NCI-H1417 treated with DMSO at 0.1 percent for 48 hours (cell line): Measurements from ENCODE around the gene LDLRAD4.

Source experiments
- DNase-seq: peaks from one replicate; lab custom pipeline; 2025; lab: John Stamatoyannopoulos, UW

Gene LDLRAD4

DNA sequence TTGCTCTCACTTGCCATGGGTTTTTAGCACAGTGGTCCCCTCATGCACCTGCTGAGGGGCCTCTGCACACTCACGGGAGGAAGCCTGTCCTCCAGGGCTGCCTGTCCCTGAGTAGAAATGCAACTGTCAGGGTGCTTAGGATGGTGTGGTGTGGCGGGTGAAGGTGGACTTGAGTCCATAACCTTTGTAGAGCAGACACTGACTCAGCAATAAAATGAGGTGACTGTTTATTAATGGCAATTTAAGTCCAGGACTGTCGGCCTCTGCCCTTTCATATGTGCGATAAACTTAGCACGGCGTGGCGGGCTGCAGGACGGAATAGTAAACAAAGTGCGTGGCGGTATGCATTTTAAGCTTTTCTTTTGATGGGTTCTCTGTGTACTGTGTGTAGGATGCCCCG lies 188.2 kb downstream of the LDLRAD4 start:
- no peak for DNase-seq

DNA sequence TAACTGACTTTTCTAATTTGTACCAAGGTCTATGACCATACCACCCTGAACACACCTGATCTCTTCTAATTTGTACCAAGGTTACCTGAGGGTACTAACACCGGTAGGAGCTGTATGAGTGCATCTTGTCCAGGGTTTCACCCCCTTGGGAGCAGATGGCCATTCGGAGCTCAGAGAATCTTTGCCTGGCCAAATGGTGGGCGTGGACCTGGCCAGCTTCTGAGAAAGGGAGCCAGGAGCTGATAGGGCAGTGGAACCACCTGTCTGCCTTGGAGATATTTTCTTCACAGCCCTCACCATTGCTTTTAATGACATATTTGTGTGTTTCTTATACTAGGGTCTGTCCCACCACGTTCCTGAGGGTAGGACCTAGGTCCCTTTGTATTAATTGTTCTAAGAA lies 188.9 kb downstream of the LDLRAD4 start:
- DNase-seq, result no peak

DNA sequence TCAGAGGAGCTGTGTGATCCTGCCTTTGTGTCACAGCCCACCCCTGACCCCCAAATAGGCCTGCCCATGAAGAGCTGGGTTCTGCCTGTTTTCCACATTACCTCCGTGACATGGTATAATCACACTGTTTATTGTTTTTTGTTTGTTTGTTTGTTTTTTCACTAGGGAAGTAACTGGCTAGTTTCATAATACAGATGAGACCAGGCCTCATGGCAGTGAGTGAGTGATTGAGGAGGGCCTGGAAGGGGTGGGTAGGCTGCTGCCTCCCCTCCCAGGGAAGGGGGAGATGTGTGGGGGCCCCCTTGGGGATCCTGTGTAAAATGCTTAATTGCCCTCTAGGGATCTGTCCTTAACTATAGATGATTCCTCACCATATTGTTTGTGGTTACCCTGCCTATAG lies 190.5 kb downstream of the LDLRAD4 start:
- DNase-seq, result no peak

DNA sequence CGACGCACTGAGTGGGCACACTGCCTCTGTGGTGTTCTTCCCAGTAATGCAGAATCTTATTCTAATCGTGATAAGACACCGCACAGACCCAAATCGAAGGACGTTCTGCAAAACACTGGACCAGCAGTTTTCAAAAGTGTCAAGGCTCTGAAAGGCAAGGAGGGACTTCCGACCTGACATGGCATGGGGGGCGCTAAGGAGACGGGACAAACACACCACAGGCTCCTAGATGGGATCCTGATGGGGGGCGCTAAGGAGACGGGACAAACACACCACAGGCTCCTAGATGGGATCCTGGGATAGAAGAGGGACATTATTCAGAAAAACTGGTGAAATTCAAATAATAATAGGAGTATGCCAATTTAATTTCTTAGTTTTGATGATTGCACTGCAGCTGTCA lies 191.4 kb downstream of the LDLRAD4 start:
- DNase-seq, result no peak

DNA sequence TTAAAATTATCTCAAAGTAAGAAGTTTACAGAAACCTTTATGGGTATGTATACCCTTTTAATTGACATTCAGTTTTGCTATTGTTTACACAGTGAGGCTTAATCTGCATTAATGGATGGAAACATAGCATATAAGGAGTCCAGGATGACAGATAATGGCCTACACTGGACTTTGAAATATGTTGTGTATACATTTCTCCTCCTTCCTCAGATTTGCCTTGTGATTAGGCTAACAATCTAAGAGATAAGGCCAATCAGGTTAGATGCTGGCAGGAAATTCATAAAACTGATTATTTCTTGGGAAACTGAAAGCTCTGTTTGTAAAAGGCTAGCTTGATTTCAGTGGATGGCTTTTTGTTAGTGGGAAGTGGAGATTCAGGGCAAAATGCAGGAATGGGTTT lies 191.9 kb downstream of the LDLRAD4 start:
- no peak for DNase-seq

DNA sequence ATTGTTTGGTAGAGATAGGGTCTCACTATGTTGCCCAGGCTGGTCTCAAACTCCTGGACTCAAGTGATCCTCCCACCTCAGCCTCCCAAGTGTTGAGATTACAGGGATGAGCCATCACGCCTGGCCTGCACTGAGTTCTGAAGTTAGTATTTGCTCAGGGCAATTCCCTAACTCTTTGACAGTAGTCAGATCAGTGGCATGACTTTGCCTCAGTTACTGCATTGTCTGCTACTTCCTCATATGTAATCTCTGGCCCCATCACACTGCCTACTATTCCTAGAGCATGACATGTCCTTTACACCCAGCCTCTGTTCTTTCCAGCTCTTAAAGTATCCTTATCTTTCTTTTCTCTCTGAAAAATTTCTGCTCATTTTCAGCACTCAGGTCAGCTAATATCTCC lies 193.5 kb downstream of the LDLRAD4 start:
- DNase-seq, result no peak

DNA sequence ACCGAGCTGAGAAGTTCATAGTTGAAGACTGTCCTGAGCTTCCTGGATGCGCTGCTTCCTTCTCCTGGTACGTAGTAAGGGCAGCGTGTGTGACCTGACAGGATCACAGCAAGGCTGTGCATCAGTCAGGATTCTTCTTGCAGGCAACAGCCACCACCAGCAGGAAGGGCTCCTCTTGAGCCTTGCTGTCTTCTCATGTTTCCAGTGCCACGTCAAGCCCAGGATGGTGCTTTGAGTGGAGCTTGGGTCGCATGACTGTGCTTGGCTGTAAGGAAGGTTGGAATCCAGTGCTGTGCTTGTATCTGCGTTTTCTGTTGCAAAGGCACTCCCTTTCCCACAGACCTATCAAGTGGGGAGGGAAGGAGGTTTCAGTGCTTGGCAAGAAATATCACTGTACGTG lies 194.3 kb downstream of the LDLRAD4 start:
- DNase-seq, result no peak

DNA sequence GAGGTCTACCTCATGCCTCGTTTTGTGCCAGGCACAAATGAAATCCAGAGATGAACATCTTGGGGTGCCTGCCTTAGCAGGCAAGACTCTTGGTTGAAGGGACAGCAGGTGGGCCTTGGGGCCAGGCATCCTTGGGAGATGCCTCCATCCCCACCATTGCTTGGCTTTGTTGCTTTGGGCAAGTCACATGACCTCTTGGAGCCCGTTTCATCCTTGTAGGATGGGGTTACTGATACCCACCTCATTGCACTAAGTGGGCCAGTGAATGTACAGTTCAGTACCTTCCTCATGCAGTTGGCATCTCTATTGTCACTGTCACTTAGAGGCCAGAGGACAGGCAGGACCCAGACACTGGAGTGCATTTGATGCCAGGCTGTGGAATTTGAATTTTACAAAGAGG lies 195.5 kb downstream of the LDLRAD4 start:
- no peak for DNase-seq

DNA sequence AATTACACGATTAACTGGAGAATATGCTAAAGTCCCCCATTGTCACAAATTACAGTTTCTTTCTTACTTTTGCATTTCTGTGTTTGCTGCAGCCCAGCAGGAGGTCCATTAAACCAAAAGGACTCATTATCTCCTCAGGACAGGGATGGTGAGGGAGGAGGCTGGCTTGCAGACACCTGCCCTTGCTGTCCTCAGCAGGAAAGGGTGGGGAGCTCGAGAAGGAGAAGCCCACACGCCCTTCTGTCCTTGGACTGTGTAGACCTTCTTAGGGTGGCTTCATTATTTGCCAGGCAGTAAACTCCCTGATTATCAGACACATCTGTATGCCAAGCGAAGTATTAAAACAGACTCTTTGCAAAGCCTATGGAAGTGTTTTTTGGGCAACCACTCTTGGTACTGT lies 196.0 kb downstream of the LDLRAD4 start:
- no peak for DNase-seq

DNA sequence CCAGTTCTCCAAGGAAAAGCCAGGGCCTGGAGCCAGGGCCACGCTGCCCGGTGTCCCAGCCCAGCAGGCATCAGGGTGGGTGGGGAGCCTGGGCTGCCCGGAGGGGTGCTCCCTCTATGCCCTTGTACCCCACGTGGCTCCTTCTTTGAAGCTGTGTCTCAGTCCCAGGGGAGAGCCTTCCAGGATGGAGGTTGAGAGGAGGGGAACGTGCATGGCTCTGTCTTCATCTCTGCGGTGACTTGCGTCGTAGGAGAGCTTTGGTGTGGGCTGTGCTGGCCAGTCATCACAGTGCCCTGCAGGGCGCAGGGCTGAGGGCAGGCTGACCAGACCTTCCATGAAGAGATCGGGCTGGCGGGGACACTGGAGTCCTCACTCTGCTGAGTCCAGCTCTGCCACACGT lies 197.2 kb downstream of the LDLRAD4 start:
- no peak for DNase-seq

DNA sequence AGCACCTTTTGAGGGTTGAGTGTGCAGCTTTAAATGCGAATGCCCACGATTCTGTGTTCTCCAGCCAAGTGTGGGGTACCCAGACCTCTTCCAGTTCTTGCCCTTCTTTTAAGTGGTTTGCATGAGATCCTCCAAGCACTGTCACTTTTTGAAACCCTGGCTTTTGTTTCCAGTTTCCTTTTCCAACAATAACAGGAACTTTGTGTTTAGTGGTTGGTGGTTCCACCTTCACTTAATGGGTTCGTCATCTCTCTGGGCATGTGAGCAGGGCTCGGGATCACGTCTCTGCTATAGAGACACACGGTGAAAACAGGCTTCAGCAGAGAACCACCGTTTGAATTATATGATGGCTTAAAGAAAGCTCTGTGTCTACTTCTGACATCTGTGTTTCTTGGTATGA lies 197.6 kb downstream of the LDLRAD4 start:
- DNase-seq, result no peak

DNA sequence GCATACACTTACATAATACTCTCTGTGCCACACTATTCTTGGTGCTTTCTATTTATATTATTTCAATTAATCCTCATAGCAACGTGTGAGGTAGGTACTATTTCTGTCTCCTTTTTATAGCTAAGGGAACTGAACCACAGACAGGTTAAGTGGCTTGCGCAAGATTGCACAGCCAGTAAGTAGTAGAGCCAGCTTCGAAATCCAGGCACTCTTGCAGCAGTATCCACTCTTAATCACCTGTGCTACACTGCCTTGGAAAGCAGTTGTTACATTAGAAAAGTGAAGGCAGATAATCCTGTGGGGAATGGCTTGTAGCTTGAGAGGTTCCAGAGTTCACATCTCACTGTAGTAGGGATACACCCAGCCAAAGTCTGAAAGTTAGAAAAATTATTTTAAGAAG lies 198.3 kb downstream of the LDLRAD4 start:
- DNase-seq, result no peak

DNA sequence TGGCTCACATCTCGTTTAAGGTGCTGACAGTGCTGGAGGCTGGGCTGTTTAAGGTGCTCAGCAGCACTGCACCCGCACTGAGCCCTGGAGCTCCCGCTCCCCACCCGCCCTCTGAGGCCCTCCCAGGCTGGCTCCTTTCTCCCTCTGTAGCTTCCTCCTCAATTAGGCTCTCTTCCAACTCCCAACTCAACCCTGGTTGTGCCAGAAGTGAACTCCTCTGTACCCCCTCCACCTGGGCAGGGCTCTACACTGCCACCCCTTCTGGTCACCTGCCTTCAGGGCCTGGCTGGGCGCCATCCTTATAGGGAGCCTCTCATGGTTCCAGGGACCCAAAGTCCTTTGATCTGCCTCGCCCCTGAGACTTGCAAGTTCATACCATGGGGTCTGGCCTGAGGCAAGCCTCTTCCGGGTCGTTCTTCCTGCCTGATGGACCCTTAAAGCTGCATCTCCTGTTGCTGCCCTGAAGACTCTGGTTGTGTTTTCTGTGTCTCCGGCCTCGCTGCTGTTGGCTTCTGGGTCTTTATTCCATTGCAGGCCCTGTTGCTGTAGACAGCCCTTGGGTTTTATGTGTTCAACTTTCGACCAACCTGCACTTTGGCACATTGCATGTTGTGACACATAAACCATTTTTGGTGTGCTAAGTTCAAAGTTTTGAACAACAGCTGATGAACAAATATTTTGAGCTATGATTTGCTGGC lies 199.6 kb downstream of the LDLRAD4 start:
- no peak for DNase-seq

DNA sequence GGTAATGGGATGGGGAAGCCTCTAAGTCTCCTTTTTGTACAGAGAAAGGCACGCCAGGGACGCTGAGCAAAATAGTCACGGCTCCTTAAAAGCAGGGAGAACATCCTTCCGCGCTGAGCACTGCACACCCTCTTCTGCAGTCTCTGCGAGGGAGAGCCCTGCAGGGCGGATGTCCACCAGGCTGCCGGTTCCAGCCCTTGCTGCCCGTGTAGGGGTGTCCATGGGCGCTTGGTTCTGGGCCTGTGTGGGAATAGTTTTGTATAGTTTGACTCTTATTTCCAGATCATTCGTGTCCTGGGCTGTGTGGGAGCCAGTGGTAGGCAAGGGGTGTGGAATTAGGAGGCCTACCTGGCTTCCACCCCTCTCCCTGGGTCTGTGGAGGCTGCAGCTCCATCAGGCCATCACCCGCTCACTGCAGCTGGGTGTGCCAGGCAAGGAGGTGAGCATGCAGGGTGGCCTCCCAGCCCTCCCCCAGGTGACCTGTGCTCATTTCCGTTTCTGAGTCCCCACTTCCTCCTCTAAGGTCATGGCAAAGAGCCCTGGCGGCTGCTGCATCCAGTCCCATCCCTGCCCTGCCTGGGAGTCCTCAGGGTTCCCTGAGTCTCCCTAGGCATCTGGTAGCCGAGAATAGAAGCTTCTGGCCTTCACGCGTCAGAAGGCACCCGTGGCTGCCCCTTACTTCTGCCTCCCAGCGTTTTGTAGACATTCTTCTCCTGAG lies 202.6 kb downstream of the LDLRAD4 start:
- DNase-seq, result no peak

DNA sequence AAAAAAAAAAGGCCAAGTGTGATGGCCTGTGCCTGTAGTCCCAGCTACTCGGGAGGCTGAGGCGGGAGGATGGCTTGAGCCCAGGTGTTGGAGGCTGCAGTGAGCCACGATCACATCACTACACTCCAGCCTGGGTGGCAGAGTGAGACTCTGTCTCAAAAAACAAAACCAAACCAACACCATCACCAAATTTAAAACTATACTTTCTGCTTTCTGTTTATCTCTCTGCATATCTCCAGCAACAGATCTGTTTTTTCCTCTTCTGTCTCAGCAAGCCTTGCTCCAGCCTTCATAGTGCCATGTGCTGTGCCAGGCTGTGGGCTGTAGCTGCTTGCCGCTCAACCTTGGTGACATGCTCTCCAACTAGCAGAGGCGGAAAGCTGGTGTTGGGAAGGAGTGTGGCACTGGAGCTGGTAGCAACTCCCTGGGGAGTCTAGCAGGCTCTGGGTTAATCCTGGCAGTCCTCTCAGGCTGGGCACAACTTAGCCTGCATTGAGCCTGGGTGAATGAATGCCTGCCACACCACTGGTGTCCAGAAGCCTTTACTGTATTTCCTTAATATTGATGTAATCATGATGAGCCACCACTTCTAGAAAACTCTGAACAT lies 204.1 kb downstream of the LDLRAD4 start:
- no peak for DNase-seq

DNA sequence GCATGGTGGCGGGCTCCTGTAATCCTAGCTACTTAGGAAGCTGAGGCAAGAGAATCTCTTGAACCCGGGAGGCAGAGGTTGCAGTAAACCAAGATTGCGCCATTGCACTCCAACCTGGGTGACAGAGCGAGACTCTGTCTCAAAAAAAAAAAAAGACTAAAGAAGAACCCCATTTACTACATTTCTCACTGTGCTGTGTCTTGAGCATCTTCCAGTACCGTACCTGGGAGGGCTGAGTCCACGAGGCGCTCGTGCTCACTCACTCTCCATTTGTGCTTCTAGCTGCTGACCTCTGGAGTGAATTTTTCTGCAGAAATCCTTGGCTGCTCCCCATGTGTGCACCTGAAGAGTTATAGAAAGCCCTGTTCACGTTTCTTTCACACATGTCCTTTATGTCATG lies 204.8 kb downstream of the LDLRAD4 start:
- DNase-seq, result no peak

DNA sequence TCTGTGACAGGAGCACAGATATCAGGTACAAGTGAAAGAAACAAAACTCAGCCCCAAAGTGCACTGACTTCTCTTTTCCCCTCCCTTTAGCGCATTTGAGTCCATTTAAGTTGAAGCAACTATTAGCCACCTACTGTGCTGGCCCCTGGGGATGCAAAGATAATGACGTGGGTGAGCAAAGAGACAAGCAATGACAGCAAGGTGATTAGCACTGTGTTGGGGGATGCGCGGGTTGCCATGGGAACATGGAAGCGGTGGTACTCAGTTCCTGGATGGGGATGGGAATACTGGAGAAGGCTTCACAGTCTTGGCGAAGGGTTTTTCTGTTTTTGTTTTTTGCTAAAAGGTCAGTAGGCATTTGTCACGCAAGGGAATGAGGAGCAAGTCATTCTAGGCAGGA lies 205.8 kb downstream of the LDLRAD4 start:
- no peak for DNase-seq

DNA sequence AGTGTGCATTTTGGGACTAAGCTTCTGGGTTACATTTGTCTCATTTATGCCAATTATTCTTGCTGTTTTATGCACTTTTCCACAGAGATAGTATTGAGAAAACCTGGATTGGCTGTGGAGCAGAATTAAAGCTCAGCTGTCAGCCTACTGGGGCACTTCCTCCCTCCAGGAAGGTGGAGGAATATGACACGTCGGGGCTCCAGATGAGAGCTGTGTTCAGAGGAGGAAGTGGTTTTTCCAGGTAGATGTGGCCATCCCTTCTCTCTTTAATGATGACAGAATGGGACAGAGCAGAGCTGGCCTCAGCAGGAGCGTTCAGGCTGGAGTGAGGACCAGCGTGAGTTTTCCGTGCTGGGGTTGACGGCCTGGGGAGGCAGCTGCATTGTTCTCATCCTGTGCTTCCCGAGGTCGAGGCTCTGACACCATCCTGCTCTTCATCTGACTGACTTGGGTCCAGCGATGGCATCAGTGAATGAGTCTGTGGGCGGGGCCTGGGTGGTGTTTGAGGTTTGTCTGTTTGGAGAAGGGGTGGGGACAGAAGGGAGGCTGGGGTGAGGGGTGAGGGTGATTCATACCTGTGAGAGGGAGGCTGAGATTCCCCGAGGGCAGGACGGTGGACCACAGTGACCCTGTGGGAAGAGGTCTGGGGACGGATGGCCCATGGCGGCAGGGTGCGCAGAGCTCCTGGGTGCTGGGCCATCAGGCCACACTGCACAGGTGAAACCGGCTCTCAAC lies 207.0 kb downstream of the LDLRAD4 start:
- no peak for DNase-seq

DNA sequence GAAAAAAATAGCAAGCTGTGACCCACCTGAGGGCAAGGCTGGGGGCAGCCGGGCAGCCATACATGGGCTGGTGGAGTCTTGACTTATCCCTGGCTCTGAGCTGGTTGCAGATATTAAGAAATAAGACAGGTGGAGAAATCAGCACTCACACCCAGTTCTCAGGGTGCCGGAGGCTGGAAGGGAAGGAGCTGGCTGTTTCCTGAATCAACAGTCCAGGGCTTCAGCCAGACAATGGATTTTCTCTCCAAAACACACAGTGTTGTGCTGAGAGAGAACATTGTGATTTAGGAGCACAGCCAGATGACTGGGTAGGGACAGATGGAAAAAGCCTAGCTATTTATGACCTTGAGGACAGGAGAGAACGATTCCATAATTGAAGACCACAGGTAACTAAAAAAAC lies 208.8 kb downstream of the LDLRAD4 start:
- DNase-seq, result no peak

DNA sequence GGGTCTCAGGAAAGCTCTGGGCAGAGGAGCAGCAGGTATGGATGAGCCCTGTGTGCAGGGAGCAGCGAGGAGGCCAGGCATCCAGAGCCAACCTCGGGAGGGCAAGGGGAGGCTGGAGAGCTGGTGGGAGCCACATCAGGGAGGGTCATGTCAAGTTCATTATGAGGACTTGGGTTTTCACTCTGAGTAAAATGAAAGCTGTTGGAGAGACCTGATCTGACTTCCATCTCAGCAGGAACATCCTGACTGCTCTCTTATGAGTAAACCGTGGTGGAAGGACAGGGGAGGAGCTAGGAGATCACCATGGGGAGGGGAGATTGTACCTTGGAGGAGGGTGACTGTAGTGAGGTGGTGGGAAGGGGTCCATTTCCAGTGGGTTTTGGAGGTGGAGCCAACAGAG lies 209.8 kb downstream of the LDLRAD4 start:
- no peak for DNase-seq

DNA sequence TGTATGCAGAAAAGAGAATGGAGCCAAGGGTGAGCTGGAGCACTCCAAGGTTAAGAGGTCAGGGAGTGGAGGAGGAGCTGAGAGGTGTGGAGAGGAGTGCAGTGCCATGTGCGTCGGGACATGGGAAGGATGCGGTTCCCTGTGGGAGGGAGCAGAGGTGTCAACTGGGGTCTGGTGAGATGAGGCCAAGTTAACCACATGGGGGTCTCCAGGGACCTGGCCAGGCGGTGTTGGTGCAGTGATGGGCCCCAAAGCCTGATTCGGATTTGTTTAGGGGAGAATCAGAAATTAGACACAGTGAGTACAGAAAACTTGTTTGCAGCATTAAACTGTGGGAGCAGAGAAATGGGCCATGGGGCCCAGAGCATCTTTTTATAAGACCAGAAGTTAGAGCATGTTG lies 210.5 kb downstream of the LDLRAD4 start:
- no peak for DNase-seq

DNA sequence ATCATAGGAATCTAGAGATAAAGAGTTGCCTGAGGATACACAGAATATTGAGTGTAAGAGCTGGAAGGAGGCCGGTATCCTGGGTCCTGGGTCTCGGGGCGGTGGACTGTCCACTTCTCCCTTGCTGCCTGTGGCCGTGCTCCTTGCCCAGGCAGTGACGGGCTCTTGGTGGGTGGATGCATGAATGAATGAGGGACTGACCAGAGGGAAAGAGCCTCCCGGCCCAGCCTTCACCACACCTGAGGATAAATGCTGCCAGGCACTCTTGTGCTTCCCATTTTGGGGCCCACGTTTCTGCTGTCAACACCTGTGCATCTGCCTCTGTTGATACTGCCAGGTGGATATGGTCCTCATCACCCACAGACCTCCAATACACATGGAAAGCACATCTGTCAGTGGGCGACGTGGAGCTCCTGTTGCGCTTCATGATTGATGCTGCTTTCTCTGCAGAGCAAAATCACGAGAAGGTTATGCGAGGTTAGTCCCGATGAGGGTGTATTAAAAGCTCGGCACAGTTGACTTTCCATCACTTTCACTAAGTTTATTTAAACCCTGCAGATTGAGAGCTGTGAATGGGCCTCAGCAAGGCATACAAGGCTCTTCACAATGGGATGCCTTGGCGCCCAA lies 211.4 kb downstream of the LDLRAD4 start:
- DNase-seq, result no peak
